MM.1S (cell line): Measurements from ENCODE around the gene APOC1.

ENCODE experiments used
- EZH2phosphoT487 ChIP-seq: fragments of 300-600 bp; sonication (generic); IDR thresholded peaks from 2 replicates; pipeline ENCODE4 v1.6.1; 2018; ENCODE audit warnings: antibody characterized with exemption, low read length
- TF ChIP-seq, protein P1 (sequence below): fragments of 300-600 bp; sonication (generic); IDR thresholded peaks from 2 replicates; pipeline ENCODE4 v1.5.1; 2016; ENCODE audit warnings: antibody characterized with exemption, low read length, mixed read lengths

DNA sequence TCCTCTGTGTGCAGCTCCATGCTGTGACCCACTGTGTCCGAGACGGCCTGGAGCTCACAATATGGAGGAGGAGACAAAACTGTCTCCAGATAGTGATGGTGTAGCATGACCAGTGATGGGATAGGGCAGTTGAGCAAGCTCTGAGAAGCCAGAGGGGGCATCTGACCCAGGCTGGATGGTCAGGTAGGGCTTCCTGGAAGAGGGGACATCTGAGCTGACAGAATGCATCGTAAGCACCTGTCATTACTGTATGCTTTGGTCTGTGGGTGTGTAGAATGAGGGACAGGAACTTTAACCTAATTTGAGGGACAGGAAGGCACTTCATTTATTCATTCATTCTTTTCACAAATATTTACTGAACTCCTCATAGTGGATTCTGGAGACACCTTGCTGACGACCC lies 29.8 kb upstream of the APOC1 start:
- TF ChIP-seq, protein P1, sequence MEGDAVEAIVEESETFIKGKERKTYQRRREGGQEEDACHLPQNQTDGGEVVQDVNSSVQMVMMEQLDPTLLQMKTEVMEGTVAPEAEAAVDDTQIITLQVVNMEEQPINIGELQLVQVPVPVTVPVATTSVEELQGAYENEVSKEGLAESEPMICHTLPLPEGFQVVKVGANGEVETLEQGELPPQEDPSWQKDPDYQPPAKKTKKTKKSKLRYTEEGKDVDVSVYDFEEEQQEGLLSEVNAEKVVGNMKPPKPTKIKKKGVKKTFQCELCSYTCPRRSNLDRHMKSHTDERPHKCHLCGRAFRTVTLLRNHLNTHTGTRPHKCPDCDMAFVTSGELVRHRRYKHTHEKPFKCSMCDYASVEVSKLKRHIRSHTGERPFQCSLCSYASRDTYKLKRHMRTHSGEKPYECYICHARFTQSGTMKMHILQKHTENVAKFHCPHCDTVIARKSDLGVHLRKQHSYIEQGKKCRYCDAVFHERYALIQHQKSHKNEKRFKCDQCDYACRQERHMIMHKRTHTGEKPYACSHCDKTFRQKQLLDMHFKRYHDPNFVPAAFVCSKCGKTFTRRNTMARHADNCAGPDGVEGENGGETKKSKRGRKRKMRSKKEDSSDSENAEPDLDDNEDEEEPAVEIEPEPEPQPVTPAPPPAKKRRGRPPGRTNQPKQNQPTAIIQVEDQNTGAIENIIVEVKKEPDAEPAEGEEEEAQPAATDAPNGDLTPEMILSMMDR = no peak
- no peak for TF ChIP-seq EZH2phosphoT487
